SH-SY5Y (cell line): ENCODE data around the gene LRRN4CL.

Source experiments
- GATA2 ChIP-seq: IDR thresholded peaks from 2 replicates; pipeline ENCODE4 v1.6.1; 2011; ENCODE audit warnings: mild to moderate bottlenecking, low read depth, low read length
- GATA3 ChIP-seq: IDR thresholded peaks from 2 replicates; pipeline ENCODE4 v1.6.1; 2011; ENCODE audit warnings: low read depth, mild to moderate bottlenecking, low read length, moderate library complexity

GRCh38 chr11:62707277-62707861 is 18.0 kb upstream of the LRRN4CL start, which contains the start of the genes BSCL2 and GNG3:
- no peak for TF ChIP-seq GATA3
- TF ChIP-seq GATA2, result no peak
